Mammary epithelial cell (primary cell): ENCODE measurements around the gene ZNF708.

ENCODE experiments used
- CTCF ChIP-seq, 2 donors: IDR thresholded peaks in 1 of 2; conservative IDR thresholded peaks in 1 of 2; 2 replicates each; pipeline ENCODE4 v1.5.1; 2011 to 2012; ENCODE audit warnings: inconsistent platforms in 2 of 2, low read length in 2 of 2, mild to moderate bottlenecking in 2 of 2, control low read depth in 1 of 2, low read depth in 1 of 2; ENCODE audit not compliant: insufficient read depth in 1 of 2; ENCODE audit errors: extremely low read depth in 1 of 2
- EZH2 ChIP-seq: IDR thresholded peaks from 2 replicates; pipeline ENCODE4 v1.6.1; 2012; ENCODE audit warnings: low read length, inconsistent platforms, borderline replicate concordance

- no peak for TF ChIP-seq EZH2
- no peak for TF ChIP-seq CTCF (conservative IDR thresholded peaks at IDR 0.05 in 1 of 2, IDR thresholded peaks at IDR 0.05 in 1 of 2; ENCODE audit: extremely low read depth in 1 of 2, insufficient read depth in 1 of 2, low read depth in 1 of 2, low read length in 2 of 2)
Observed at GRCh38 chr19:21308773-21309172, 20.4 kb downstream of the ZNF708 start.
